ENCODE measurements around the gene FAM89B. TPM values are rescaled to one million over a fixed set of nuclear protein-coding genes. Genes with fewer than 3 reads are reported as not detected.
A peak's percentile ranks its signal among the peaks of the same experiment; 100 is the strongest.
"Not testable (repeated sequence)": the region's sequence is repeated elsewhere in the genome, so short reads cannot be mapped to it uniquely, and the experiment has no call there.

FAM89B gene
- total RNA-seq: 45.1 TPM
- long read RNA-seq, transcript FAM89B-201 (2 exons, 1,409 nt): minor isoform, 5 of 50 reads
- long read RNA-seq, transcript FAM89B-203 (2 exons, 1,263 nt): major isoform, 28 of 50 reads
- long read RNA-seq, transcript FAM89B-202 (2 exons, 1,337 nt): minor isoform, 17 of 50 reads
- long read RNA-seq, partial matches to known transcripts: 0 of 50 reads
- long read RNA-seq, other reads (novel, unspliced or antisense): 0 of 50 reads

- DNase-seq (ENCODE audit: missing footprints) (peak; percentile 96), ATAC-seq (peak; percentile 35)
- intact Hi-C loops (cut with DNase I): loop anchor here (1.0 to 5.0 kb wide), 3 partner anchors 42 to 155 kb away; partner anchors contain the start of gene MAP3K11
These were observed at the start of gene FAM89B for GRCh38 chr11:65572356-65573051. Gene FAM89B (plus strand): TSS chr11:65572538. CDS start chr11:65572670, 132 bp downstream.

DNA sequence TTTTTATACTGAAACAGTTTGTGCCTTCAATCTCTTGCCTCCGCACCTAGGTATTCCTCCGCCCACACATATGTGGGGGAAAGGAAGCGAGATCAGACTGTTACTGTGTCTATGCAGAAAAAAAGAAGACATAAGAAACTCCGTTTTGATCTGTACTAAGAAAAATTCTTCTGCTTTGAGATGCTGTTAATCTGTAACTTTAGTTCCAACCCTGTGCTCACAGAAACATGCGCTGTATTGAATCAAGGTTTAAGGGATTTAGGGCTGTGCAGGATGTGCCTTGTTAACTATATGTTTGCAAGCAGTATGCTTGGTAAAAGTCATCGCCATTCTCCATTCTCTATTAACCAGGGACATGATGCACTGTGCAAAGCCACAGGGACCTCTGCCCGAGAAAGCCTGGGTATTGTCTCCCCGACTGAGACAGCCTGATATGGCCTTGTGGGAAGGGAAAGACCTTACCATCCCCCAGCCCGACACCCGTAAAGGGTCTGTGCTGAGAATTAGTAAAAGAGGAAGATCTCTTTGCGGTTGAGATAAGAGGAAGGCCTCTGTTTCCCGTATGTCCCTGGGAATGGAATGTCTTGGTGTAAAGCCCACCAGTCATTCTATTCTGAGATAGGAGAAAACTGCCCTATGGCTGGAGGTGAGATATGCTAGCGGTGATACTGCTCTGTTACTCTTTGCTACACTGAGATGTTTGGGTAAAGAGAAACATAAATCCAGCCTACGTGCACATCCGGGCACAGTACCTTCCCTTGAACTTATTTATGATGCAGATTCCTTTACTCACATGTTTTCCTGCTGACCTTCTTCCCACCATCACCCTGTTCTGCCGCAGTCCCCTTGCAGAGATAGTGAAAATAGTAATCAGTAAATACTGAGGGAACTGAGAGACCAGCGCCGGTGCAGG, 49.4 kb upstream of the FAM89B start:
- DNase-seq (ENCODE audit: missing footprints); ATAC-seq; intact Hi-C loops (cut with DNase I): not testable (repeated sequence)

- ATAC-seq; intact Hi-C loops (cut with DNase I): not testable (repeated sequence)
- peak; percentile 68 for DNase-seq (ENCODE audit: missing footprints)
These were observed 48.7 kb upstream of the FAM89B start for GRCh38 chr11:65523631-65523968.

DNA sequence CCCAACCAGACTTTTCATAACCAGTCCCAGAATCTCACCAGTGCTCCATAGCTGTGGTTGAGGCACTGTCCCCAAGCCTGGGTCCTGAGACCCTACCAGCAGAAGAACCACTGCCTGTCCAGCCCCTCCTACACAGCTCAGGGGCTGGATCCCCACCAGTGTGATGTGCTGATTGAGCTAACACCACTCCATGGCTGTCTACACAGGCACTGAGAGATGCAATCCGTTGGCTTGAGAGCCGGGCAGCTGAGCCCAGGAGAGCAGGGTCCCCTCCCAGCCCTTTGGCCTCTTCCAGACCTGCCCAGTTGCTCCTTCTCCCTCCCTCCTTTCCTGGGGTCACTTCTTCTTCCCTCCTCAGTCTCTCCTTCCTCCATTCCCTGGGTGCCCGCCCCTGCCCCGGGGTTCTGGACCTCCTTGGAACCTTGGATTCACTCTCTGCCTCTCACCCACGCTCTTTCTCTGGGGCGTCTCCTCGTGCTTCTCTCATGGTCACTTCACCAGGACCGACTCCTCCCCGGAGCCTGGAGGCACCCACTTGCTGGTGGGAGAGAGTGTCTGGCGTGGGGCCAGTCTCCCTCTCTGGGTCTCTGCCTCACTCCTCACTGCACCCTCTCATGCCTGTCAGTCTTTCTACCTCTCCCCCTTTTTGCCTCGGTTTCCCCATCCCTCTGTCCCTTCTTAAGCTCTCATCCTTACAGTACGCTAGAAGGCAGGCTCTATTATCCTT, 48.2 kb upstream of the FAM89B start:
- DNase-seq (ENCODE audit: missing footprints) (peak; percentile 78), ATAC-seq (peak; percentile 30)
- intact Hi-C loops (cut with DNase I): no loop called here

- intact Hi-C loops (cut with DNase I): no loop called here
- DNase-seq (ENCODE audit: missing footprints): peak; percentile 91
- peak; percentile 93 for ATAC-seq
These were observed 47.4 kb upstream of the FAM89B start, which contains the start of gene SCYL1 for GRCh38 chr11:65524741-65525545. Gene SCYL1 (plus strand): TSS chr11:65525083. CDS start chr11:65525154, 71 bp downstream.

DNA sequence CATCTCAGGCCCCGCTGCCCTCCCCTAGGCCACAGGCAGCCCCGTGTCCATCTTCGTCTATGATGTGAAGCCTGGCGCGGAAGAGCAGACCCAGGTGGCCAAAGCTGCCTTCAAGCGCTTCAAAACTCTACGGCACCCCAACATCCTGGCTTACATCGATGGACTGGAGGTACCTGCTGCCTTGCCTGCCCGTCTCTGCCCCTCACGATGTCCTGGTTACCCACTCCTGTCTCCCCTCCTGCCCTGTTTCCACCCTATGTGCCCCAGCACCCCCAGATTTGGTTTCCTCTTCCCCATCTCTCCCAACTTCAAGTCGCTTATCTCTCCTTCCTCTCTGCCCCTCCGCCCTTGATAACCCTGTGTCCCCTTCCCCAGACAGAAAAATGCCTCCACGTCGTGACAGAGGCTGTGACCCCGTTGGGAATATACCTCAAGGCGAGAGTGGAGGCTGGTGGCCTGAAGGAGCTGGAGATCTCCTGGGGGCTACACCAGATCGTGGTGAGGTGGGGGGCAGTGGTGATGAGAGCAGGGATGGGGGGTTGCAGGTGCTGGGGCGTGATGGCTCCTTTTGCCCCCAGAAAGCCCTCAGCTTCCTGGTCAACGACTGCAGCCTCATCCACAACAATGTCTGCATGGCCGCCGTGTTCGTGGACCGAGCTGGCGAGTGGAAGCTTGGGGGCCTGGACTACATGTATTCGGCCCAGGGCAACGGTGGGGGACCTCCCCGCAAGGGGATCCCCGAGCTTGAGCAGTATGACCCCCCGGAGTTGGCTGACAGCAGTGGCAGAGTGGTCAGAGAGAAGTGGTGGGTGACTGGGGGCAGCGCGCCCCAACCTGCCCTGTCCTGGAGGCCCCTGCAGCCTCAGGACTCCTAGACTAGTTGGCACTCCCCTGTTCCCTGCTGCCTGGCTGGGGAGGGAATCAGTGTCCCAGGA, 46.5 kb upstream of the FAM89B start:
- intact Hi-C loops (cut with DNase I): no loop called here
- ATAC-seq (no peak), DNase-seq (ENCODE audit: missing footprints) (no peak)

GRCh38 chr11:65526744-65527143, 45.6 kb upstream of the FAM89B start:
- intact Hi-C loops (cut with DNase I): no loop called here
- DNase-seq (ENCODE audit: missing footprints) (no peak), ATAC-seq (no peak)

GRCh38 chr11:65528819-65529350, 43.5 kb upstream of the FAM89B start:
- DNase-seq (ENCODE audit: missing footprints) (no peak), ATAC-seq (no peak)
- intact Hi-C loops (cut with DNase I): no loop called here

DNA sequence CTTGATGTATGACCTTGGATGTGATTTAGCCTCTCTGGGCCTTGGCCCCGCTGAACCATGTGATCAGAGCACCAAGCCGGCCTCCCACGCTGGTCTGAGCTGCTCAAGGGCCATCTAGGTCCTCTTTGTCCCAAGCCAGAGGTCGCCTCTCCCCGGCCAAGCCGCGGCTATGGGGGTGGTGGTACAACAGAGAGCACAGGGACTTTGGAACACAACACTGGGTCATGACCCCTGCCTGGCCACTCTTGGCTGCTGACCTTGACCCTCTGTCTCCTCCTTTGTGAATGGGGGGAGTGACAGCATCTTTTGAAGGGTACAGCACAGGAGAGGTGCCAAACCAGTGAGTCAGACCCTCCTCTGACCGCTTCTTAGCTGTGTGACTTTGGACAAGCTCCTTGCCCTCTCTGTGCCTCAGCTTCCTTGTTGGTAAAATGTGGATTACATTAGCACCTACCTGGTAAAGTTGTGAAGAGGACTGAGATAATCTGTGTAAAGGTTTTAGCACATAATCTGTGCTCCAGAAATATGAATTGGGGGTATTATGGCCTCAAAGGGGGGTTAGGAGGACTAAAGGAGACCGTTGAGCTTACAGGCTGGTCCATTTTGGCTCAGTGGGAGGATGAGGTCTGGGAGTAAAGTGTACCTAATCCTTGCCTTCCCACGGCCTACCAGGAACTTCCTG, 42.7 kb upstream of the FAM89B start:
- DNase-seq (ENCODE audit: missing footprints) (no peak), ATAC-seq (no peak)
- intact Hi-C loops (cut with DNase I): no loop called here

DNA sequence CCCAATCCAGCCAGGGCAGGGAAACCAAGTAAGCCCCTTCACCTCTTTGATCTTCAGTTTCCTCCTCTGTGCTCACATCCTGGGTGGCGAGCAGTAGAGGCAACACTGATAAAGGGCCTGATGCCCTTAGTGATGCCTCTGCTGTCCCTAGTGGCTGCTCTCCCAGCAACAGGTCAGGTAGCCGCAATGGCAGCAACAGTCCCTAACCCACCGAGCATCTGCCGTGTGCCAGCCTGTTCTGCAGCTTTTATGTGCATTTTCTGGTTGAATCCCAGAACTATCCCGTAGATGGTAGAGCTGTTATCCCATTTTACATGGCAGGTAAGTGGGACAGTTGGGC, 42.2 kb upstream of the FAM89B start:
- intact Hi-C loops (cut with DNase I): no loop called here
- no peak for DNase-seq (ENCODE audit: missing footprints)
- ATAC-seq: no peak

DNA sequence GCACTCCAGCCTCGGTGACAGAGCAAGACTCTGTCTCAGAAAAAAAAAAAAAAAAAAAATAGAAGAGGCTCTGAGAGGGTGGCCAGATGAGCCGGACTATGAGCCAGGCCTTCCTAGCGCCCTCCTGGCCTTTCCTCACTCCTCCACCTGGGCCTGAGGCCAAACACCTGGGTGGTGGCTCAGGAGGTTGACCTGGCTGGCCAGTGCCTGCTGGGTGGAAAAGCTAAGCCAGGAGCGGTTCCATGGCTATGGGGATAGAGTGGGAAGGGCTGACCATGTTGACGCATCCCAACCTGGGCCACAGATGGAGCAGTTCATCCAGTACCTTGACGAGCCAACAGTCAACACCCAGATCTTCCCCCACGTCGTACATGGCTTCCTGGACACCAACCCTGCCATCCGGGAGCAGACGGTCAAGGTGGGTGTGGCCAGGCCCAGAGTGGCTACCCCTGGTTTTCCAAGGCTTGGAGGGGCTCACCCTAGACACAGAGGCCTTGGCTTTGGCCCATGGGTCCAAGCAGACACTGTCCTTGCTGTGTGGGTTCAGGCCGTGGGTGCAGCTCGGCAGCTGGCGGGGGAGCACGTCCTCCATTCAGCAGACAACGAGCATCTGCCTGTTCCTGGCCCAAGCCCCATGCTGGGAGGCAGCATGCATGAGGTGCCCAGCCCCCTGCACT, 39.8 kb upstream of the FAM89B start:
- ATAC-seq (no peak), DNase-seq (ENCODE audit: missing footprints) (no peak)
- intact Hi-C loops (cut with DNase I): no loop called here

DNA sequence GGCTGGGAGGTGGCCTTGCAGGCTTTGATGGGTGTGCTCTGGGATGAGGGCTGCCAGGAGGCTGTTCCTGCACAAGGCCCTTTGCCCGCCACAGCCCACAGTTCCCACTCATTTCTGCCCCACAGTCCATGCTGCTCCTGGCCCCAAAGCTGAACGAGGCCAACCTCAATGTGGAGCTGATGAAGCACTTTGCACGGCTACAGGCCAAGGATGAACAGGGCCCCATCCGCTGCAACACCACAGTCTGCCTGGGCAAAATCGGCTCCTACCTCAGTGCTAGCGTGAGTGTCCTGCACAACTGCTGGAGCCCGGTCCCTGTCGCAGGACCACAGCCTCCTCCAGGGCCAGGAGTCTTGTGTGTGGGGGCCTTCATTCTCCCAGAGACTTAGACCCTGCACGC, 37.2 kb upstream of the FAM89B start:
- intact Hi-C loops (cut with DNase I): no loop called here
- ATAC-seq: no peak
- no peak for DNase-seq (ENCODE audit: missing footprints)

GRCh38 chr11:65536412-65537295, 35.7 kb upstream of the FAM89B start:
- ATAC-seq (no peak), DNase-seq (ENCODE audit: missing footprints) (no peak)
- intact Hi-C loops (cut with DNase I): no loop called here

- no peak for ATAC-seq
- intact Hi-C loops (cut with DNase I): no loop called here
- no peak for DNase-seq (ENCODE audit: missing footprints)
These were observed 35.1 kb upstream of the FAM89B start for GRCh38 chr11:65537296-65537597.

GRCh38 chr11:65537620-65538231, 34.6 kb upstream of the FAM89B start:
- no peak for DNase-seq (ENCODE audit: missing footprints)
- ATAC-seq: no peak
- intact Hi-C loops (cut with DNase I): no loop called here

Measured in Right ventricle myocardium inferior (tissue), 1 donor.